Fibroblast of the aortic adventitia (primary cell): Measurements from ENCODE around the gene TMEM123. TPM values are rescaled to one million over a fixed set of nuclear protein-coding genes. Genes with fewer than 3 reads are reported as not detected.

Source experiments
- DNase-seq: peaks from one replicate; pipeline ENCODE4 v3.0.0-alpha.2; 2010; ENCODE audit warnings: low read depth
- H3K4me3 ChIP-seq: 2 replicates; pipeline ENCODE4 v1.5.1; 2011; ENCODE audit warnings: low read depth, mild to moderate bottlenecking, control low read depth, low read length, moderate library complexity
- total RNA-seq: library from RNA; depleted of rRNA; stranded (reverse); fragments of >200 nt; gene quantifications from 2 replicates; pipeline ENCODE4 v1.2.3, GENCODE V29; 2012; ENCODE audit warnings: low replicate concordance
- TF ChIP-seq, protein P1 (sequence below): IDR thresholded peaks from 2 replicates; pipeline ENCODE4 v1.5.1; 2011; ENCODE audit warnings: mild to moderate bottlenecking, low read length, control low read depth, inconsistent platforms; ENCODE audit not compliant: insufficient read depth

The TMEM123 gene
- total RNA-seq, 1 donor: 86.3 TPM

DNA sequence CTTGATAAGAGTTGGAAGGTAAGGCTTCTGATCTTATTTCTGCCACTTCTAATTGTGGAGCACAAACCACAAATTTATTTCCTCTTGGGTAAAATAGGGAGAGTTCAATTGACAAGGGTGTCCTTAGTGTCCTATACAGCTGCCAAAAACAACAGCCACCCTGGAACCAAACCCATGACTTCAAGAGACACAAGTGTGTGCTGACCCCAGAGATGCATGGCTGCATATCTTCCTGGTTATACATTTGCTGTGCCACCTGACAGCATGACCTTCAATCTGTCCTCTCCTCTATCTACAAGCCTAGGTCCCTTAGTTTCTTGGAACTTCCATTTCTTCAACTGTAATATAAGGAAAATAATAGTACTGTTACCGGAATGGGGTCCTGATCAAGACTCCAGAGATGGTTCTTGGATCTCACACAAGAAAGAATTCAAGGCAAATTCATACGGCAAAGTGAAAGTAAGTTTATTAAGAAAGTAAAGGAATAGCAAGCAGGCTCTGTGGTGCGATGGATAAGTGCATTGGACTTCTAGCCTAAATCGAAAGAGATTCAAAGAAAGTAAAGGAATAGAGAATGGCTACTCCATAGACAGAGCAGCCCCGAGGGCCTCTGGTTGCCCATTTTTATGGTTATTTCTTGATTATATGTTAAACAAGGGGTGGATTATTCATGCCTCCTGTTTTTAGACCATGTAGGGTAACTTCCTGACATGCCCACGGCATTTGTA lies 15.5 kb upstream of the TMEM123 start:
- no peak for DNase-seq
- TF ChIP-seq, protein P1, sequence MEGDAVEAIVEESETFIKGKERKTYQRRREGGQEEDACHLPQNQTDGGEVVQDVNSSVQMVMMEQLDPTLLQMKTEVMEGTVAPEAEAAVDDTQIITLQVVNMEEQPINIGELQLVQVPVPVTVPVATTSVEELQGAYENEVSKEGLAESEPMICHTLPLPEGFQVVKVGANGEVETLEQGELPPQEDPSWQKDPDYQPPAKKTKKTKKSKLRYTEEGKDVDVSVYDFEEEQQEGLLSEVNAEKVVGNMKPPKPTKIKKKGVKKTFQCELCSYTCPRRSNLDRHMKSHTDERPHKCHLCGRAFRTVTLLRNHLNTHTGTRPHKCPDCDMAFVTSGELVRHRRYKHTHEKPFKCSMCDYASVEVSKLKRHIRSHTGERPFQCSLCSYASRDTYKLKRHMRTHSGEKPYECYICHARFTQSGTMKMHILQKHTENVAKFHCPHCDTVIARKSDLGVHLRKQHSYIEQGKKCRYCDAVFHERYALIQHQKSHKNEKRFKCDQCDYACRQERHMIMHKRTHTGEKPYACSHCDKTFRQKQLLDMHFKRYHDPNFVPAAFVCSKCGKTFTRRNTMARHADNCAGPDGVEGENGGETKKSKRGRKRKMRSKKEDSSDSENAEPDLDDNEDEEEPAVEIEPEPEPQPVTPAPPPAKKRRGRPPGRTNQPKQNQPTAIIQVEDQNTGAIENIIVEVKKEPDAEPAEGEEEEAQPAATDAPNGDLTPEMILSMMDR: no peak
- no peak overlapping the region for H3K4me3 ChIP-seq

GRCh38 chr11:102467080-102467708 lies 14.6 kb upstream of the TMEM123 start:
- TF ChIP-seq, protein P1: no peak
- no peak for DNase-seq
- no peak overlapping the region for H3K4me3 ChIP-seq

DNA sequence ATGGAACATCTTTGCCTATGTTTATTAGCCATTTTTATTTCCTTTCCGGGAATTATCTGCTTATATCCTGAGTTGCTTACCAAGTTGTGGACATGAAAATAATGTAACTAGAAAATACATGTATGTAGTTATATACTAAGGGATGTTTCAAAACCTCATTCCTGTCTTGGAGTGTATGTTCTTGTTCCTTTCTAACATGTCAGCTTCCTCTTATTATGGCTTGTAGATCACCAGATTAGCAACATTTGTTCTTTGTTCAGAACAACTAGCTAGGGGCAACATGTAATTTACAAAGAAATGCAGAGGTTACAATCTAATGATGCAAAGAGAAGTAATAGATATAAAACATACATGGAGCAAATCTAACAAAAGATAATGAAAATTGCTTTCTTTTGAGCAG lies 13.1 kb upstream of the TMEM123 start:
- TF ChIP-seq, protein P1: no peak
- no peak overlapping the region for H3K4me3 ChIP-seq
- DNase-seq: no peak

DNA sequence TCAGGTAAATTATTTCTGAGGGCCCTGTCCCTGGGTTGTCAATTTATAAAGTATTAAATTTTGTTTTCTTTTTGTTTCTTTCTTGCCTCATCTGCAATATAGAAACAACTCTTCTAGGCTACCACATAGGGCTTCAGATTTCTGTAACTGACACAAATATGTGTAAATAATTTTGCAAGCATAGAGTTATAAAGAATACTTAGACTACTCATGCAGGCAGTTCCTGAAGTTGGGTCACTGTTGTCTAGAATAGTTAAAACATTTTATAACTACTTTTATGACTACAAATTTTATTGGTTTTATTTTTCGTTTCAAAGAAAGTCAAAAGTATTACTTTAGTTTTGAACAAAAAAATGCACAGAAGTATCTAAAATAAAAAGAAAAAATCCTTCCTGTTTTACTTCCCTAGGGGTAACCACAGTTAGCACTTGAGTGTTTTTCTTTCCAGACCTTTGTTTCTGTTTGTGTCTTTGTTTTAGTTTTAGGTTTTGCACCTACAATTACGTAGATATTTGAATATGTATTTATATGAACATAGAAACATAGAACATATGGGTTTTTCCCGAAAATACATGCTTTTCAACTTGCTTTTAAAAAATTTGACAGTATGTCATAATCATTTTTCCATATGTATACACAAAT lies 12.4 kb upstream of the TMEM123 start:
- no peak for DNase-seq
- H3K4me3 ChIP-seq: no peak overlapping the region
- TF ChIP-seq, protein P1: no peak

DNA sequence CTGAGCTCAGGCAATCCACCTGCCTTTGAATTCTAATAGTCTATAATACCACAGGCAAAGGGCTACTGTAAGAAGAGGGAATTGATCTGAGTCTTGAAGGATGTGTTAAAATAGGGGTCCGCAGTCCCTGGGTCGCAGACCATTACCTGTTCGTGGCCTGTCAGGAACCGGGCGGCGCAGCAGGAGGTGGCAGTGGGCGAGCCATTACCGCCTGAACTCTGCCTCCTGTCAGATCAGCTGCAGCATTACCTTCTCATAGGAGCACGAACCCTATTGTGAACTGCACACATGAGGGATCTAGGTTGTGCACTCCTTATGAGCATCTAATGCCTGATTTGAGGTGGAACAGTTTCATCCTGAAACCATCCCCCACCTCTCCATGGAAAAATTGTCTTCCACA lies 11.5 kb upstream of the TMEM123 start:
- no peak overlapping the region for H3K4me3 ChIP-seq
- DNase-seq: no peak
- TF ChIP-seq, protein P1: no peak

DNA sequence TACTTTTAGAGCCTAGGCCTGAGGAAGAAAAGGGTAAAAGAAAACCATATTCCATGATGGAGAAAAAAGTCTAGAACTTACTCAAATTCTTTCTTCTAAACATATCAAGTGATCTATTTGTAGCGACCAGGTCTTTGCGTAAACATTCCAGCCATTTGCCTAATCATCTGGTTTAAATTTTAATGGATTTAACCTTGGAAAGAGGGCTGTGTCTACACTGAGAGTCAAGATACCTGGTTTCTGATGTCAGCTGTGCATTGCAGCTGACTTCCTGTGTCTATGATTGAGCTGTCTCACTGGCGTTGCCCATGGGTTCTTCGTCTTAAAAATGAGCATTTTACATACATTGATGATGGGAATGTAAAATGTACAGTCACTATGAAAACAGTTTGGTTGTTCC lies 10.0 kb upstream of the TMEM123 start:
- TF ChIP-seq, protein P1: no peak

More for the DNA sequence above, 10.0 kb upstream of the TMEM123 start:
- H3K4me3 ChIP-seq: no peak overlapping the region
- DNase-seq: no peak
